Activated effector memory CD4-positive, alpha-beta T cell treated with Interleukin-2 at 50 U/mL for 16 hours (primary cell): ENCODE results near the gene IRF6.

Experiments used
- DNase-seq: peaks from one replicate; pipeline ENCODE4 v3.0.0-alpha.2; 2020

The IRF6 gene

GRCh38 chr1:209756615-209757445 is 49.1 kb downstream of the IRF6 start:
- no peak for DNase-seq

- DNase-seq = peak; percentile 69
Measured at GRCh38 chr1:209755926-209756614, 49.9 kb downstream of the IRF6 start, which contains the start of gene TRAF3IP3. Gene TRAF3IP3 (plus strand): TSS chr1:209756053. CDS start chr1:209760040, 3,987 bp downstream.

- DNase-seq = no peak
Measured at GRCh38 chr1:209755256-209755655, 50.7 kb downstream of the IRF6 start.

GRCh38 chr1:209752890-209753289 is 53.1 kb downstream of the IRF6 start:
- DNase-seq = no peak

GRCh38 chr1:209751627-209752231 is 54.2 kb downstream of the IRF6 start:
- no peak for DNase-seq

- no peak for DNase-seq
Measured at GRCh38 chr1:209749670-209750323, 56.1 kb downstream of the IRF6 start.

- no peak for DNase-seq
Measured at GRCh38 chr1:209749205-209749604, 56.7 kb downstream of the IRF6 start.

- no peak for DNase-seq
Measured at GRCh38 chr1:209748620-209749019, 57.3 kb downstream of the IRF6 start.

- DNase-seq = peak; percentile 80
Measured at GRCh38 chr1:209747580-209748262, 58.2 kb downstream of the IRF6 start.

GRCh38 chr1:209746451-209747165 is 59.3 kb downstream of the IRF6 start:
- DNase-seq = no peak

- DNase-seq = no peak
Measured at GRCh38 chr1:209743145-209743482, 62.8 kb downstream of the IRF6 start.

- no peak for DNase-seq
Measured at GRCh38 chr1:209742409-209743144, 63.4 kb downstream of the IRF6 start.

- DNase-seq = no peak
Measured at GRCh38 chr1:209741889-209742288, 64.1 kb downstream of the IRF6 start.

GRCh38 chr1:209741193-209741592 is 64.7 kb downstream of the IRF6 start:
- DNase-seq = no peak

- no peak for DNase-seq
Measured at GRCh38 chr1:209738270-209738669, 67.7 kb downstream of the IRF6 start.

- no peak for DNase-seq
Measured at GRCh38 chr1:209737118-209737505, 68.8 kb downstream of the IRF6 start.

GRCh38 chr1:209736490-209737117 is 69.3 kb downstream of the IRF6 start:
- no peak for DNase-seq
